D721Med (cell line): Measurements from ENCODE around the gene LINGO1.

Experiments
- DNase-seq: peaks from one replicate; pipeline ENCODE4 v3.0.0; 2011; ENCODE audit warnings: low spot score; ENCODE audit not compliant: insufficient read length
- FAIRE-seq: peaks from 2 replicates; lab custom pipeline; 2011; peaks lifted over from hg19 to GRCh38; lab: Jason Lieb, UNC
- CTCF ChIP-seq: IDR thresholded peaks from 2 replicates; pipeline ENCODE4 v1.5.1; 2012; ENCODE audit warnings: mild to moderate bottlenecking, control low read depth; ENCODE audit not compliant: insufficient read depth; ENCODE audit errors: missing control alignments

Gene LINGO1

DNA sequence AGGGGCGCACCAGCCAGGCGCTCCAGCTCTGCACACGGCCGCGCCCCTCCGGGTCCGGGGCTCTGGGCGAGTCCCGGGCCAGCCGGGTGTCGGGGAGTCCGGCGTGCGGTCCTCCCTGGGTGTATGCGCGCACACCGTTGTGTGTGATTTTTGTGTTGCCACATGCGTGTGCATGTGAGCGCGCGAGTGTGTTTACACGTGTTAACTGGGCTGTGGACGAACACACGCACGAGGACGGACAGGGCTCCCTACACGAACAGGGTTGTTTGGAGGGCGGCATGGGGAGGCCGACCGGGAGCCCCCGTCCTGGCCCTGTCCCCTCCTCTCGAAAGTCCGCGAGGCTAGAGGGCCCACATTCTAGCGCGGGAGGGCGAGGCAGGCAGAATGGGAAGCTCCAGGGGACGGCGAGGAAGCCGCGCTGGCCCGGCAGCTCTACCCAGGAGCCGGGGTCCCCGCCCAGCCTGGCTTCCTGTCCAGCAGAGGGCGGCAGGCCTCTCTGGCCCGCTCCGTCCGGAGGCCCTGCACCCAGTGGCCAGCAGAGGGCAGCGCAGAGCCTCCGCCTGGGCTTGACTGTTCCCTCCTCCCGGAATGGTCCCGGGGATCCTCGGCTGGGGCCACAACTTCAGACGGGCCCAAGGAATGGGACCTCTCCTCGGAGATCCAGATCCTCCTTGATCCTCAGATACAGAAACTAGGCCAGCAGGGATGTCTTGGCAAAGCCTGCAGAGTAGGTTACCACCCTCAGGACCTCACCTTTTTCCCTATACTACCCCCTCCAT, 611 bp upstream of the LINGO1 start:
- TF ChIP-seq CTCF = peak; percentile 99
- FAIRE-seq (no peak), DNase-seq (peak; percentile 95)

DNA sequence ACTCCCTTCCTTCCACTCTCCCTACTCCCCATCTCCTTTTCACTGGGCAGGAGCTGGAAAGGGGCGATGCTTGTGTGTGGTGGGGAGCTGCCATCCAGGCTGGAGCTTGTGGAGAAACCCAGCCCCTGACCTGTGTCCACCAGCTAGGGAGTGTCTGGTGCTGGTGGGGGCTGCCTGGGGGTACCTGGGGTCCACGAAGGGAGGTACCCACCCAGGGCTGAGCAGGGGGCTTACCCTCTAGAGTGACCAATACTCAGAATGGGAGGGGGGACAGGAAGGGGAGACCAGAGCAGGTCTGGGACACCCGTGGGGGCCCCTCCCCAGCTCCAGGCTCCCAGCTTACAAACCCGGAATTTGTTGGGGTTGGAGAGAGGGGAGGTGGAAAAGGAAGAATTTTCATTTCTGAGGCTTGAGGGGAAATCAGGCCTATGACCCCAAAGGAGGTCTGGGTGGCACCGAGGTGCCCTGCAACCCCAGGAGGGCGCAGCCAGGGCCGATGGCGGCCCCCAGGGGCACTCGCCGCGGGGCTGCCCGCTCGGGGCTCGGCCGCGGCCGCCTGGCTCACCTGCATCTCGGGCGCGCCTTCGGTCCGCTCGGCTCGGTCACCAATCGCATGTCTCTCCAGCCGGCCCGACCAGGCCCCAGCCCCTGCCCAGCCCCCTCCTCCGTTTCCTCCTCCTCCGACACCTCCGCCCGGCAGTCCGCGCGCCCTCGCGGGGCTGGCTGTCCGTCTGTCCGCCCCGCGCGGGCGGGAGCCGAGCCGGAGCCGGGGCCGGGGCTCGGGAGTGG, 773 bp downstream of the LINGO1 start:
- FAIRE-seq (no peak), DNase-seq (no peak)
- no peak for TF ChIP-seq CTCF

DNA sequence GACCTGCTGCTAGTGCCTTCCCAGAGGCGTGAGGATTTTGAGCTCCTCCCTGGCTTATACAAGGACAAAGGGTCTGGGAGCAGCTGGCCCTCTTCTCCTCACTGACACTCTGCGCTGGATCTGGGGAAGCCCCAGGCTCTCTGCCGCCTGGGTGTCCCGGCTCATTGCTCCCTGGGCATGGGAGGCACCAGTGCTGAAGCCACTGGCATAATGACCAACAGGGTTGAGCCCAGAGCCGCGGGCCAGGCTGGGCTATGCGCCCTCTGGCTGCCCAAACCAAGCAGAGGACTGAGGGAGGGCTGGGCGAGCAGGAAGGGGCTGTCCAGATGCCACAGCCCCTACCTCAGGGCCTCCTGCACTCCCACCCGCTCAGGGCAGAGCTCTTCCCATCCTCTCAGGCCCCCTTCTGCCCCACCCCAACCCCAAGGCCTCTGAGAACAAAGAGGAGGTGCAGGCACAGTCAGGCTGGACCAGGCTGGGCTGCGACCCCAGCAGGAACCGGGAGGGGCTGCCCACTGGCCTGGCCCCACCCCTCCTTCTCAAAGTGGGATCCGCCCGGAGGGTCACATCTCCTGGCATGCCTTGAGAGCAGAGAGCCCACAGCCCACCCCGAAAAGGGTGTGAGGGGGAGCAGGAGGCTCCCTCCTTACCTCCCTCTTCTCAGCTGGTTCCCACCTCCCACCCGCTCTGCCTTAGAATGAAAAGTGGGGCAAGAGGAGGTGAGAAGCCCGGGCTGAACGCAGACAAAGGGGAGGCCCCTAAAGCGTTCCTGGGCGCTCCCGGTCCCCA, 1.6 kb downstream of the LINGO1 start:
- FAIRE-seq (no peak), DNase-seq (no peak)
- TF ChIP-seq CTCF = no peak

DNA sequence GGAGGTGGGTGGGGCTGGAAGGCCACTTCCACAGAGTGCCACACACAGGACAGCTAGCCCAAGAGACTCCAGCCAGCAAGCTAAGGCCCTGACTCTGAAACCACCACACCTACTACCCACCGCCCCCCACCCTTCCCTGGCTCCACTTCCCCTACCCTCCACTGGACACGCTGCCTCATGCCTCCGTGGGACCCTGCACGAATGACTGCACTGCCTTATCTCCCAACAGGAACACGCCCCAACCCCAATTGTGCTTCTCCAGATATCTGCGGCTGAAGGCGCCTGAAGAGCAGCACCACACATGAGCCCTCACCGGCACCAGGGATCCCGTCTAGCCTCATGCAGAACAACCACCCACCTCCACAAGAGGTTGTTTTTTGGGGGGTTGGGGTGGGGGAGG, 2.7 kb downstream of the LINGO1 start:
- TF ChIP-seq CTCF = no peak
- DNase-seq = no peak
- no peak for FAIRE-seq

GRCh38 chr15:77629070-77630030, 3.4 kb downstream of the LINGO1 start:
- no peak for TF ChIP-seq CTCF
- DNase-seq (no peak), FAIRE-seq (no peak)

DNA sequence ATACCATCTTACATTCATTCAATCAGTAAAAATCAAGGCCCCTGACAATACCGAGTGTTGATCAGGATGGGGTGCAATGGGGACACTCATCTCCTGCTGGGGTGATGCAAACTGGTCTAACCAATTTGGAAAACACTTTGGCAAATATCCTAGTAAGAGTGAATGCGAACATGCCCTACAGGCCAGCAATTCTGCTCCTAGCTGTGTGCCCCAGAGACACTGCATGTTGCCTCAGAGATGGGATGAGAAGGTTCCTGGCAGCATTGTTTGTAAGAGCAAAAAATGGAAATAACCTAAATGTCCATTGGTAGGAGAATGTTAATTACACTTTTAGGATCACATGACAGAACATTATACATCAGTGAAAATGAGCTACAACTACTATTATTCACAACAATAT, 4.7 kb downstream of the LINGO1 start:
- no peak for DNase-seq
- no peak for FAIRE-seq
- TF ChIP-seq CTCF = no peak
